GM21526 (cell line): ENCODE results near the gene RALGDS.

Experiments
- ATAC-seq: cut with Tn5 transposase; IDR thresholded peaks from one replicate; pipeline ENCODE4 v1.9.1; 2021; ENCODE audit warnings: moderate library complexity; ENCODE audit not compliant: unreplicated experiment, low FRiP score

Gene RALGDS

DNA sequence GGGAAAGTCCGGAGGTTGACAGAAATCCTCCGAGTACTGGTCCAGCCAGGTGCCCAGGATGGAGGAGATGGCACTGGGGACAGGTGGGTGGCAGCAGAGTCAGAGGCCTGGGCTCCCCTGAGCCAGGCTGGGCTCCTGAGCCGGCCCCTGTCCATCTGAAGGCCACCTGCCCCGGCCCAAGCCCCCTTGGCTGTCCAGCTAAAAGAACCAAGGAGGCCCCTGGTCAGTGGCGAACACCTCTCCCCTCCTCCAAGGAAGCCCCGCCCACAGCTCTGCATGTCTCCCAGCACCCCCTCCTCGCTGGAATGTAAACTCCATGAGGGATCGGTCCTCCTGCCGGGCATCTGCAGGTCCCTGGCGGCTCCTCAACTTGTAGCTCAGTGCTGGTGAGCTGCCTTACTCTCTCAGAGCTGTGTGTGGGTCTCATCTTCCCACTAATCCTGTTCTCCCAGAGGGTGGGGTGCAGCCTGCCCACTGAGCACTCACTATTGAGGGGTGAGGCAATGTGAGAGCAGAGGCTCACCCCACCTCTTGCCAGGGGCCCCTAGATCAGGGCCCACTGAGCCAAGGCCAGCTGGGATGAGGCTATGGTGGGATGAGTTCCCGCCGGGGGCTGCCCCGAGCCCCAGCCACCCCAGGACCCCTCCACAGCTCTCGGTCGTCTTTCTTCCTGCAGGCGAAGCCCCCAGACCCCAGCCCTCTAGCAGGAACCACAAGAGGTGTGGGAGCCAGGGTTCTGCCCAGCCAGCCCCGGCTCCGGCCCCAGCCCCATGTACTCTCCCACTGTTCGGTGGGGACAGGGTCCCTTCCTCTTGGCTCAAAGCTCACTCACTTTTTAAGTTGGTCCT, 12.0 kb downstream of the RALGDS start:
- no peak for ATAC-seq

DNA sequence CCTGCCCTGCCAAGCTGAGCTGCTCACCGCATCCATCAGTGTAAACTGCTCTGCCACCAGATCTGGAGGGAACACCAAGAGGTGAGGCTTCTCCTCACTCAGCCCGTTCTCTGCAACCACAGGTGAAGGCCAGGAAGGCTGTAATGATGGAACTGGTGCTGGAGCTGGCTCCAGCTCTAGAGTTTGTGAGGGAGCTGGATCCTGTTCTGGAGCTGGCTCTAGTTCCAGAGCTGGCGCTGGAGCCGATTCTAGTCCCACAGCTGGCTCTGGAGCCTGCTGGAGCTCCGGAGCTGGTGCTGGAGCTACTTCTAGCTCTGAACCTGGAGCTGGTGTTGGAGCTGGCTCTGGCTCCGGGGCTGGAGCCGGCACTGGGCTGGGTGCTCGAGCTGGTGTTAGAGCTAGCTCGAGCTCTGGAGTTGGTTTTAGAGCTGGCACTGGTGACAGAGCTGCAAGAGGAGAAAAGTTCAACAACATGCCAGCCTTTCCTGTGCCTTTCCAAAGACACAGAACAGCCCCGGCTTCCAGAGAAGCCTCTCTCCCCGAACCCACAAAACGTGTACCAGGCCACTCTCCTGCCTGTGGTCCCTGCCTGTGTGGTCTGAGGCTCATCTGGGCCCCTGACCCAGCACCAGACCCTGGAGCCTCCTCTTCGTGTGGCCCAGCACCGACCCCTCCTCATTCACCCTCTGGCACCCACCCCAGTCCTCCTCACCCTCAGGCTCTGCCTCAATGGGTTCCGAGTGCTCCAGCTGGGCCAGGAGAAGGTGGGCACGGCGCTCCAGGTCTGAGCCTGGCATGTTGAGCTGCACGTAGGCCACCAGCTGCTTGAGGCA, 12.9 kb downstream of the RALGDS start:
- ATAC-seq, result no peak

DNA sequence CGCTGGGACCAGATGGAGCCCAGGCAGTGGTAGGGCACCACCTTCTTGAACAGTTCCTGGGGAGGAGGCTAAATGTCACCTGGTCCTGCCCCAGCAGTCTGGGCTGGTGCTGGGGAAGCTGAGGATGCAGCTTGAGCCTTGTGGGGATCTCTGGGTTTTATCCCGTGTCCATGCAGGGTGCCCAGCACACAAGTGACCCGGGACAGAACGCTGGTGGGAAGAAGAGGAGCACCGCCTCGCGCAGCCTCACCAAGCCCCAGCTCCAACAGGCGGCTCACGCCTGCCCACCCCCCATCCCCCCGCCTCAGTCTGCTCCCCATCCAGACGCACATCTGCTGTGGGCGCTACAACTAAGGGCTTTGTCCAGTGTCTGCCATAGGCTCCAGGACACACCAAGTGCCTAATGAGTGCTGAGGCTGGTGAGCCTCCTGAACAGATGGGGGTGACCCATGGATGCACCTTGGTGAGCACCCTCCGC, 13.8 kb downstream of the RALGDS start:
- no peak for ATAC-seq

DNA sequence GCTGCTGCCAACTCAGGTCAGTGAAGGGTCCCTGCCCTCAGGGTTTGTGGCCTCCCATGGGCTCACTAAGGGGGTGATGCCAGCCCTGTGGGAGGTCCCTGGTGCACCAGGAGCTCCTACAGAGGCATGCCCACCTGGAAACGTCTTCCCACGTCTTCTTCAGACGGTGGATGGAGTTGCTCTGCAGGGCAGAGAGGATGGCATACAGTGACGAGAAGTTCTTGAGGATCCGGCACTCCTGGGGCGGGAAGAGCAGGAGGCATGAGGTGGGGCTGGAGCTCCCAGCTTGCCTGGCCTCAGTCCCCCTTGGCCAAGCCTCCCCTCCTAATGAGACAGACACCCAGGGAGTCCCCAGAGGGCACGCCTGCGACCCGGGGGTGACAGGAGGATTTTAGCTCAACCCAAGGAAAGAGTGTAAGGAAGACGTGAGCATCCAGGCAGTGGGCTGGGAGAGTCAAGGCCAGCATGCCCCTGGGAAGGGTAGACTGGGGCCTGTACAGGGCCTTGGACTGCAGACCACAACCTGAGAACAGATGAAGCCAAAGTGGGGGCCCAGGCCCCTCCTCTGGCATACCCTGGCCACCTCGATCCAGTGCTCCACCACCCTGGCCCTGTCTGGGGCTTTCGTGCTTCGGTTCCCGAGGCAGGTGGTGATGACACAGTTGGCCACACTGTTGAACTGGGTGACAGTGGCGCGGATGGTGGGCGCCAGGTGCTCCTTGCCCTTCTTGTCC, 14.4 kb downstream of the RALGDS start:
- no peak for ATAC-seq

DNA sequence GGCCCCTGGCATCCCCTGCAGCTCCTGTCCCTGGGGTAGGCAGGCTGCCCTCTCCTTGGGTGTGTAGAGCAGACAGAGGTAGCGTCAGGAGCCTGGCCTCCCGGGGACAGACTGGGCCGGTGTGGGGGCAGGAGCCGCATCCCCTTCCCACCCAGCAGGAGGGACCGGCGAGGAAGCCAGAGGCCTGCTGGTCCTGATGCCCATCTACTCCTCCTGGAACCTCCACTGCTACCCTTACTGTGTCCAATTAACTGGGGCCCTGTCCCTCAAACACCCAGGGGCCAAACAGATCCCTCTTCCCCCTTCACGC, 15.6 kb downstream of the RALGDS start:
- no peak for ATAC-seq

DNA sequence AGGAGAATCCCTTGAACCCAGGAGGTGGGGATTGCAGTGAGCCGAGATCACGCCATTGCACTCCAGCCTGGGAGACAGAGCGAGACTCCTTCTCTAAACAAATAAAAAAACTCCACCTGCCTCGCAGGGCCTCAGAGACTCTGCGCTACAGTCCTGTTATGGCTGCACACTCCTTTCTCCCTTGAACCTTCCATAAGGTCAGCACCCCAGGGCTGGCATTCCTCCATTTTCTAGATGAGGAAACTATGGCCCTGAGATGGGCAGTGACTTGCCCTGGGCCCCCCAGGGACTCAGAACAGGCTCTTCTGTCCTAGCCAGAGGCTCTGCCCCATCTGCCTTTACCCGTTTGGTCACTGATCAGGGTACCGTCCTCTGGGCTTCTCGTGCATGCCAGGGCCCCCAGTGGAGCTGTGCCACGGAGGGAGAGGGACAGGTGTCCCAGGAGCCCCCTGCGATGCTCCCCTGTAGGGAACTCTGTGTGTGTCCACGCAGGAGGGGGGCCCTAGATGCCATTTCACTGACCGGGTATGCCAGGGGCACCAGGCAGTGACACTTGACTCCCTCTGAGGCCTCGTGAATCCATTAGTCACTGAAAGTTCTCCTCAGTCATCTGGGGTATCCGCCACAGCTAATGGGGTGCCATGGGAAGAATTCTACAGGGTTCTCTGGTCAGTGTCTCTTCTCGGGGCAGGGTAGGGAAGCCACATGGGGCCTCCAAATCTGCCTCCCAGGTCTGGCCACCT, 16.2 kb downstream of the RALGDS start:
- ATAC-seq, result no peak

DNA sequence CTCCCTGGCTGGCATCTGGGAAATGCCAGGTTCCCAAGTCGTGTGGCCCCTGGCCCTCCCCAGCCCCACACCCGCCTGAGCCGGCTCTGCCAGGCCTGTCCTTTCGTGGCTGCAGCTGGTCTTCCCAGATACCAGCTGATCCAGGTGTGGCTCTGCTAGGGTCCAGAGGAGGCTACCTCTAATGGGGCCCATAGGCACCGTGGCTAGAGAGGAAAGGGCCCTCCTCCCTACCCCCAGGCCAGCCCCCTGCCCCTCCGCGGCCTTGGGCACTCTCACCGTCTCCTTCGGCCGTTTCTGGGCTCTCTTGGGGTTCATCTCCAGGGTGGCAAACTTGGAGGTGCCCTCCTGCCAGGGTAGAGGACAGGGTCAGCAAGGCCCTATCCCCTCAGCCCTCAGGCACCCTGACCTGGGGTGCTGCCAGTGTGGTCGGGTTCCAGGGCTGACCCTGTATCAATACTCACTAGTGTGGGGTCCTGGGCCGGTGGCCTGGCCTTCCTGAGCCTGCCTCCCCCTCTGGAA, 17.0 kb downstream of the RALGDS start:
- no peak for ATAC-seq

DNA sequence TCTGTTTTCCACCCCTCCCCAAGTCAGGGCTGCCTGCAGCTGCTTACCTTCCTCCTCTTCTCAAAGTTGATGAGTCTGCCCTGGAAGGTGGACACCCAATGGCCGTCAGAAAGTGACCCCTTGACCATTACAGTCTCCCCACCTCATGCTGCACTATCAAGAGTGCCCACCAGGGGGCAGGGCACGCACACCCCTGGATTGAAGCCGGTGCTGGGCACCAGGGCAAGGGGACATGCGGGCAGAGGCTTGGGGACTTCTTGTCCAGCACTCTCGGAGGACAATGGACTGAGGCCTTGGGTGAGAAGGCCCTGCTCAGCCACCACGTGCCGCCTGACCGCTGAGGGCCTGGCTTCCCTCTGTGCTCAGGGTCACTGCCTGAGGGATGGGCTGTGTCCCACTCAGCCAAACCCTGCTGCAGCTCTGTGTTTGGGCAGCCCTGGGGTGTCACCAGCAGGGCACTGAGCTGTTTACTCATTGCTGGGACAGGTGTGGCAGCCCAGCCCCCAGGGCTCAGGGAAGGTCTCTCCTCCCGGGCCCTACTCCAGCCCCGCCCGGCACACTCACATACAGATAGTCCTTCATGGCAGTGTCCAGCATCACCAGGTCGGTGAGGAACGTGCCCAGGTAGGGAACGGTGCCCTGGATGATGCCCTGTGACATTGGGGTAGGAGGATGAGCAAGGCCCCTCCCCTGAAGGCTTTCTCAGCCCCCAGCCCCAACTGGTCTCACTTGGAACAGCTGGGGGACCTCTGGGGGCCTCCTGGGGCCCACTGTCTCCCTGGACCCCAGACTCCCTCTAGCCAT, 17.7 kb downstream of the RALGDS start:
- no peak for ATAC-seq

DNA sequence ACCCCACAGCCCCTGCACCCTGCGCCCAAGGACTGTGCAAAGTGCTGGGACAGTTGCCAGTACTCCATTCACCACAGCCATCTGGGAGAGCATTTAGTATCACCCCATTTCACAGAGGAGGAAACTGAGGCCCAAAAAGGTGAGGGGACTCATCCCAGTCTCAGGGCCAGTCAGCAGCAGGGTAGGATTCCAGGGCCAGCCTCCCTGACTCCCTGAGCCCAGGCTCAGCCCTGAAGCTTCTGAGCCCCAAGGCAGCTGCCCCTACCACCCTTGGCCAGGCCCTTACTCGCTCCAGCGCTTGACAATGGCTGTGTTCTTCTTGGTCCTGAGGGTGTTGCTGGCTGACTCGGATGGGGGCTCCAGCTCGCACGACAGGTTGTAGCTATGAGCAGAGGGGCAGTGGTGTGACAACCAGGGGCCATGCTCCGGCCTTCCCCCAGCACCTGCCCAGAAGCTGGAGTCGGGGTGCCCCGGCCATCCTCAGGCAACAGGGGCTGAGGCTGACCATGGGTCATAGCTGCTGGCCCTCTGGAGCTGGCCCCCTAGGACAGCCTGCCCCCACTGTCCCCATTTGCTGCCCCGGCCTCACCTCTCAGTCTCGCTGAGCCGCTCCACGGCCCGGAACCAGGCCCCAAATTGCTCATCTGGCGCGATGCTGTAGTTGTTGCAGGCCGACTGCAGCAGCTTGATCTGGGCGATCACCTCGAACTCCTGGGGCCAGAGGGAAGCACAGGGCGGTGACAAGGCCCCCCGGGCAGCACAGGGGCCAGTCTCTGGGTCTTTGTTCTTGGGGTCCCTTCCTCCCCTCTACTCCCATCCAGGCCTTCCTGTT, 18.6 kb downstream of the RALGDS start:
- no peak for ATAC-seq

DNA sequence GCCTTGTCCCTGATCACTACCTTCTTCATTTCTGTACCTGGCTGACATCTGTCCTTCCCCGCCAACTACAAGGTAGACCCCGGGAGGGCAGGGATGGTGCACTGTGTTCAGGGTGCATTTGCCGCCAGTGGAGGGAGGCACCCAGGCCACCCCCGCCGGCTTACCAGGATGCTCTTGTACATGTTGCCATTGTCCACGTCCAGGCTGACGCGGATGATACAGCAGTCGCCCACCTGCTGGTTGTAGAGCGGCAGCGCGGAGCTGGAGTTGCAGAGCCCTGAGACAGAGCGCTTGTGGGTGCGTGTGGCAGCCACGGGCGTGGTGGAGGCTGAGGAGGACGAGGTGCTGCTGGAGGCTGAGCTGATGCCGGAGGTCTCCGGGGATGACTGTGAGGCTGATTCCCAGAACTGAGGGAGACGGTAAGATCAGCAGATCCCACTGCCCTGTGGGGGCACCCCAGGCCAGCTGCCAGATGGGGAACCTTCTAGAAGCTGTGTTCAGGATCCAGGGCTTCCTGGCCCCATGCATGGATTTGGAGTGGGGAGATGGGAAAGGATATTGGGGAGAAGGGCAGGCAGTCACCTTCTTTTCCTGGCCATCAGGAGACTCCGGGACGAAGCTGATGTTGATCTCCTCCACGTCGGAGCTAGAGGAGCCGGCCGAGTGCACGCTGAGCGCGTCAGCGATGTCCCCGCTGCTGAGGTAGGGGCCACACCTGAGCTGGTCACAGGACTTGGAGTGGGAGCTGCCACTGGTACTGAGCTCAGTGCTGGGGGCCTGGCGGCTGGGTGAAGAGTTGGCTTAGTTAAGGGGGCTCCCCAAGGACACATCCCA, 19.5 kb downstream of the RALGDS start:
- no peak for ATAC-seq

DNA sequence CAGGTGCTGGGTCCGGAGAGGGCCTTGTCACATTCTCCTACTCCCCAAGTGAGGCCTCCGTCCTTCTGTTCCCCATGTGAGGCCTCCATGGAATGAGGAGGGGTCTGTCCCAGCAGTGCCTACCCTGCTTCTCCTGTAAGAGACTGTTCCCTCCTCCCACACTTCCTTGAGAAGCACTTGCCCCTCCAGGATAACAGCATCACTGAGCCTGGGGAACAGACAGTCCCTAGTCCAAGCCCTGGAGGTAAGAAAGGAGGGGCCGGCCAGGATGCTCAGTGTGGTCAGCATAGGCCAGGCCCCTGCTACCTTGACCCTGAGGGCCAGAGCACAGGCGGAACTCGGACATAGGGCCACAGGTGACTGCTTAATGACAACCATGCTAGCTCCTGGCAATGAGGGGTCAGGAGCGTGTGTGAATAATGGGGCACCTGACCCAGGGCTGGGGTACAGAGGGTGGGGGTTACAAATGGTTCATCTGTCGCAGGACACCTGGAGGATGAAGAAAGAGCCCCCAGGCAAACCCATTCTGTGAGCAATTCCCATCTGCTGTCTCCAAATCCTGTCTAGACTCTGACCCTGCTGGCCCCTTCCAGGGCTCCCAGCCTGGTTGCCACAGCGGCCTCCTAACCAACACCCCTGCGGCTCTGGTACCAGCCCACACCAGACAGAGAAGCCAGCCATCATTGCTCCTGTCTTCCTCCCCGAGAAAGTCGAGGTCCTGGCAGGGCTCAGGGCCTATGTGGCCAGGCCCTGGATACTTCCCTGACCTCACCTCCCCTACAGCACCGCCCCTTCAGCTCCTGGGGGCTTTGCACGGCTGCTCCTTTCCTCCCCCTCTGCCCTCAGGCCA, 20.3 kb downstream of the RALGDS start:
- ATAC-seq, result no peak

DNA sequence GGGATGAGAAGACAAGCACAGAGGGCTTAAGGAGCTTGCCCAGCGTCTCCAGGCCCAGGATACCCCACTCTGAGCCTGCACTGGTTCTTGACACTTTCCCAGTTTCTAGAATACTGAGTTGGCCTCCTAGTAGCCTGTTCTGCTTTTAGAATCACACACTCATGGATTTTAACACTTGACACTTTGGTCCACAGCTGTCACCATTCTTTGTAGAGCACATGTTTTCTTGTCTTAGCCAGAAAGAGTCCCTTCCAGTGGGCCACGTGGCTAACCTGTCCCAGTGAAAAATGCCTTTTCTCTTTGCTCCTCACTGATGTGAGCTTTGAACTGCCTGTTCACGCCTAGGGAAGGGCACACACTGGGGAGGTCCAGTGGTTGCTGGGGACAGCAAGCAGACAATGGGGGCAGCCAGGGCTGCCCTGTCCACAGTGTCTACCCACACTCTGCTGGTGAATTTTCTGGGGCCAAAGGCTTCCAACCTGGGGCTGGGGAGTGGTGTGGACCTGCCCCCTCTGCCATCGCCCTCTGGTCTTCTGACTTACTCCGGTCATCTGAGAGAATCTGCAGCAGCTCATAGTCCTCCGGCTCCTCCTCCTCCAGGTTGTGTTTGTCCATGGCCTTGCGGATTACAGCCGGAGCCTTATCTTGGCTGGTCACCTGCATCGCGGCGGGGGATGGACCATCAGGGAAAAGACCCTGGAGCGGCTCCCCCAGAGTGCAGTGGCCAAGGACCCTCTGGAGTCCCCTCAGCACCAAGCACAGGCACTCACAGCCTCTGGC, 21.1 kb downstream of the RALGDS start:
- ATAC-seq, result no peak

DNA sequence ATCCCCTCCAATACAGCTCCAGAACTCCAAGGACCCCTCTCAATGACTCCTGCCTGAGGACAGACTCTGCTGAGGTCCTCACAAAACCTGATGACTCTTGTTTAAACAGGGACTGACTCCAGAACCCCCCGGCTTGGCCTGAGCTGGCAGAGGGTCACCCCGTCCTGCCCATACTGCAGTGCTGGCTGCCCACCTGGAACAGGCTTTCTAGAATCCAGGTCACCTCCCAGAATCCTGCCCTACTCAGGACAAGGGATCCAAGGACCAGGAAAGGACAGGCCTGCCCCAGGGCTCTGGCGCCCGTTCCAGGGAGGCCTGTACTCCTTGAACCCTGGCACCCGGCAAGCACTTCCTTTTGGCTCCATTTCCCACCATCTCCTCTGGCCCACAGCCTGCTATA, 22.2 kb downstream of the RALGDS start:
- no peak for ATAC-seq

DNA sequence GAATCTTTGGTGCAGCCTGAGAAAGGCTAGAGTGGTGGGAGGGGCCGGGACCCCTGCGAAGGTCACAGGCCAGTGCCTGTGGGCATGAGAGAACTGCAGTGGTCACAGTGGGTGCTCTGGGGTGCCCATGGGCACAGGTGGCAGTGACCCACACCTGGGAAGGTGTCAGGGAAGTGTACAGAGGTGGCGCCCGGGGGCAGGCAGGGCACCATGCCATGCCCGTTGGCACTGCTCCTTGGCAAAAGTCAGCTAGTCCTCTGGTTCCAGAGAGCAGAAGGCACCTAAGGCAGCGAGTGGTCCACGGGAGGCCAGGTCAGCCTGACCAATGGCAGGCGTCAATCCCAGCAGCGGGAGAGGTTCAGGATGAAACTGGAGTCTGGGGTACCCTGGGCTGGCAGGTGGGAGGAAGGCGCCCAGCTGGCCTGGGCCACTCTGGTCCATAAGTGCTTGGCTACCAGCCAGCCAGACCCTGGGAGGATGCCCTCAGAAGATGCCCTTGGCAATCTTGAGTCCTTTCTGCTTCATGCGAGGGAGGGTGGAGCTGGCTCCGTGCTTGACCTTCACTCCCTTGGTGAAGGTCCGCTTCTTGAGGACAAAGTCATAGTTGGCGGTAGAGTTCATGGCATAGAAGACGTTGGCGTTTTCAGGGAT, 22.8 kb downstream of the RALGDS start:
- ATAC-seq, result no peak

DNA sequence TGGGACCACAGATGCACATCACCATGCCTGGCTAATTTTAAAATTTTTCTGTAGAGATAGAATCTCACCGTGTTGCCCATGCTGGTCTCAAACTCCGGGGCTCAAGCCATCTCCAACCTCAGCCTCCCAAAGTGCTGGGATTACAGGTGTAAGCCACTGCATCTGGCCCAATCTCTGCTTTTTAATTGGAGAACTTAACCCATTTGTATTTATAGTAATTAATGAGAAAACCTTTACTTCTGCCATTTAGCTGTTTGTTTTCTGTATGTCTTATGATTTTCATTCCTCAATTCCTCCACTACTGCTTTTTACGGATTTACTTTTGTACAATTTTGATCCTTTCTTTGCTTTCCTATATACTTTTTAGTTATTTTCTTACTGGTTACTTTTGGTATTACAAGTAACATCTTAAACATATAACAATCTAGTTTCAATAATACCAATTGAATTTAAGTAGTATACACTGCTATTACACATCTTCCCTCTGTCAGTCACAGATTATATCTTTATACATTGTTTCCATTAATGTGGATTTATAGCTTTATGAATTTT, 26.1 kb downstream of the RALGDS start:
- ATAC-seq, result no peak
